OCI-LY7 (cell line): Measurements from ENCODE around the gene HNRNPR. TPM values are rescaled to one million over a fixed set of nuclear protein-coding genes. Genes with fewer than 3 reads are reported as not detected.

ENCODE experiments used
- BruUV-seq: library from RNA; stranded (reverse); fragments of 400-500 nt; replicated peaks from 2 replicates; lab custom pipeline; 2021; lab: Mats Ljungman, UMichigan
- CTCF ChIA-PET: fragments of 300-600 bp; sonication (Branson Sonifier 250); formaldehyde crosslinking; loops from one replicate; lab custom pipeline; 2022; ENCODE audit warnings: antibody characterized with exemption; ENCODE audit not compliant: unreplicated experiment; lab: Charles Lee
- POLR2A ChIA-PET: fragments of 300-600 bp; sonication (Branson Sonifier 250); formaldehyde crosslinking; loops from one replicate; lab custom pipeline; 2022; ENCODE audit warnings: antibody characterized with exemption; lab: Charles Lee
- DNase-seq: peaks from one replicate; pipeline ENCODE4 v3.0.0-alpha.2; 2015; ENCODE audit warnings: low spot score
- H2AFZ ChIP-seq: fragments of 200-600 bp; sonication (generic), shearing (Covaris generic); 2 replicates; pipeline ENCODE4 v1.6.1; 2014; ENCODE audit warnings: mild to moderate bottlenecking, antibody characterized with exemption, low read length, moderate library complexity
- H3K27ac ChIP-seq: fragments of 200-600 bp; sonication (generic); 2 replicates; pipeline ENCODE4 v1.5.1; 2014; ENCODE audit warnings: mixed run types, low read depth, mild to moderate bottlenecking, moderate library complexity, low read length, inconsistent platforms; ENCODE audit not compliant: poor library complexity, severe bottlenecking
- H3K36me3 ChIP-seq: fragments of 200-600 bp; sonication (generic); 2 replicates; pipeline ENCODE4 v1.6.1; 2014; ENCODE audit warnings: mild to moderate bottlenecking, antibody characterized with exemption, low read length, moderate library complexity, mixed read lengths; ENCODE audit not compliant: insufficient read depth
- H3K4me1 ChIP-seq: fragments of 200-600 bp; sonication (generic); 2 replicates; pipeline ENCODE4 v1.5.1; 2014; ENCODE audit warnings: mild to moderate bottlenecking, low read length; ENCODE audit not compliant: insufficient read depth, poor library complexity, severe bottlenecking
- H3K4me2 ChIP-seq: fragments of 200-600 bp; sonication (generic); 2 replicates; pipeline ENCODE4 v1.6.1; 2014; ENCODE audit warnings: mild to moderate bottlenecking, low read length
- H3K4me3 ChIP-seq: fragments of 200-600 bp; sonication (generic); 2 replicates; pipeline ENCODE4 v1.5.1; 2014; ENCODE audit warnings: mild to moderate bottlenecking, low read depth, low read length; ENCODE audit not compliant: poor library complexity, severe bottlenecking
- H3K79me2 ChIP-seq: fragments of 200-600 bp; sonication (generic); 2 replicates; pipeline ENCODE4 v1.6.1; 2016; ENCODE audit warnings: low read depth, mild to moderate bottlenecking, low read length, moderate library complexity, mixed read lengths; ENCODE audit not compliant: insufficient read depth
- H3K9me2 ChIP-seq: fragments of 200-600 bp; sonication (generic); 2 replicates; pipeline ENCODE4 v1.6.1; 2016; ENCODE audit warnings: mild to moderate bottlenecking, low read length, mixed read lengths; ENCODE audit not compliant: insufficient read depth
- H3K9me3 ChIP-seq: fragments of 200-600 bp; sonication (generic); 2 replicates; pipeline ENCODE4 v1.6.1; 2014; ENCODE audit warnings: mild to moderate bottlenecking, mixed run types, low read length, mixed read lengths
- H4K20me1 ChIP-seq: fragments of 200-600 bp; sonication (generic); 2 replicates; pipeline ENCODE4 v1.6.1; 2014; ENCODE audit warnings: mild to moderate bottlenecking, antibody characterized with exemption, low read length, moderate library complexity, mixed read lengths; ENCODE audit not compliant: insufficient read depth
- CTCF ChIP-seq: fragments of 200-600 bp; sonication (generic); conservative IDR thresholded peaks from 2 replicates; pipeline ENCODE4 v1.5.1; 2014; ENCODE audit warnings: mild to moderate bottlenecking, antibody characterized with exemption, low read length, moderate library complexity, mixed read lengths
- EZH2phosphoT487 ChIP-seq: fragments of 200-600 bp; sonication (generic); IDR thresholded peaks from 2 replicates; pipeline ENCODE4 v1.6.1; 2018; ENCODE audit warnings: low read depth, borderline replicate concordance, mild to moderate bottlenecking, mixed run types, antibody characterized with exemption, low read length, moderate library complexity, mixed read lengths
- intact Hi-C: fragments of 100-400 bp; cut with micrococcal nuclease; formaldehyde crosslinking; loops from one replicate; pipeline ENCODE4 v1.10.0; 2022; ENCODE audit not compliant: unreplicated experiment
- total RNA-seq, 2 experiments: library from RNA; depleted of rRNA in 1 of 2; stranded (reverse); fragments of >200 nt in 1 of 2; shearing (Covaris generic) in 1 of 2; gene quantifications; 2 replicates each; pipeline ENCODE4 v1.2.3, GENCODE V29; 2014 to 2022

HNRNPR gene
- total RNA-seq, 2 experiments from 2014 or later: 193 to 282 TPM

- H3K9me2 ChIP-seq: no peaks in the 10 kb centered on the region
- BruUV-seq: no TSS peak
- POLR2A ChIA-PET: interaction anchor here (0.6 kb wide), 1 partner anchor 296 kb away, joined by 3 read pairs; no protein-coding TSS in a partner anchor
- H3K4me1 ChIP-seq: peaks cover 28% of the 10 kb centered on the region
- H3K9me3 ChIP-seq: no peaks in the 10 kb centered on the region
- TF ChIP-seq EZH2phosphoT487: no peak
- no peak for TF ChIP-seq CTCF
- H4K20me1 ChIP-seq: no peaks in the 10 kb centered on the region
- H3K27ac ChIP-seq: no peak overlapping the region
- CTCF ChIA-PET: no interaction called here
- H2AFZ ChIP-seq: no peak overlapping the region
- no peak overlapping the region for H3K4me3 ChIP-seq
- peak overlapping the region; percentile 84; the same call in 1 of the 2 replicates for H3K4me2 ChIP-seq
- peaks cover 13% of the 10 kb centered on the region; the same call in 1 of the 2 replicates for H3K79me2 ChIP-seq
- H3K36me3 ChIP-seq: no peaks in the 10 kb centered on the region
- intact Hi-C loops: no loop called here
- no peak for DNase-seq
Measured at GRCh38 chr1:23370709-23371584, 26.9 kb upstream of the HNRNPR start.

DNA sequence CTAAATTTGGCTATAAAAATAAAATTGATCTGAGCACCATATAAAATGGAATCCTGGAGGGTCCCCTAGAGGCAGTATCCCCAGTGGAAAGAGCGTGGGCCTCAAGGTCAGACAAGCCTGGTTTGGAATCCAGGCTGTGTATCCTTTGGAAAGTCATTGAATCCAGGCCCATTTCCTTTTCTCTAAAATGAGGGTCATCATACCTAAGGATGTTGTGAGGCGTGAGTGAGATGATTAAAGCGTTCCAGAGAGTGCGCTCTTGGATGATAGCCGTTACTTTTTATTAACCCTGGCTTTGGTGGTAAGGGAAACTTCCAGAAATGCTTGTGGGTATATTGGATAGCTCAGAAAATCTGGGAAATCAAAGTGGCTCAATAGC is 26.2 kb upstream of the HNRNPR start:
- Histone ChIP-seq H3K9me3 (no peaks in the 10 kb centered on the region), H3K36me3 (no peaks in the 10 kb centered on the region), H3K4me2 (peak overlapping the region; percentile 84), H3K4me3 (peak overlapping the region; percentile 77), H3K9me2 (no peaks in the 10 kb centered on the region), H3K27ac (no peak overlapping the region), H4K20me1 (no peaks in the 10 kb centered on the region), H2AFZ (no peak overlapping the region), H3K79me2 (peaks cover 13% of the 10 kb centered on the region; the same call in 1 of the 2 replicates), H3K4me1 (peaks cover 28% of the 10 kb centered on the region)
- BruUV-seq: no TSS peak
- DNase-seq: no peak
- ChIA-PET POLR2A (interaction anchor here (2.7 kb wide), 1 partner anchor 26 kb away, joined by 13 read pairs; the partner anchor contains the start of gene HNRNPR), CTCF (no interaction called here)
- no peak for TF ChIP-seq CTCF
- TF ChIP-seq EZH2phosphoT487: no peak
- intact Hi-C loops: no loop called here
